Muscle layer of duodenum (tissue), 2 donors: ENCODE data around the gene DNMT3A.

Experiments used
- H3K27ac ChIP-seq: one replicate; pipeline ENCODE4 v1.7.0; 2013; ENCODE audit warnings: mild to moderate bottlenecking, low read length
- H3K27me3 ChIP-seq: one replicate; pipeline ENCODE4 v1.7.0; 2013; ENCODE audit warnings: low read depth, mild to moderate bottlenecking, control low read depth, low read length
- H3K36me3 ChIP-seq, 2 donors: one replicate each; pipeline ENCODE4 v1.7.0; 2013; ENCODE audit warnings: low read length in 2 of 2, control low read depth in 1 of 2, mild to moderate bottlenecking in 1 of 2; ENCODE audit not compliant: insufficient read depth in 2 of 2, control insufficient read depth in 1 of 2
- H3K4me1 ChIP-seq, 2 donors: one replicate each; pipeline ENCODE4 v1.7.0; 2013; ENCODE audit warnings: low read length in 2 of 2, mild to moderate bottlenecking in 2 of 2, control low read depth in 1 of 2, moderate library complexity in 1 of 2; ENCODE audit not compliant: insufficient read depth in 2 of 2, control insufficient read depth in 1 of 2
- H3K4me3 ChIP-seq, 2 donors: one replicate each; pipeline ENCODE4 v1.7.0; 2013; ENCODE audit warnings: low read length in 2 of 2, low read depth in 1 of 2, mild to moderate bottlenecking in 1 of 2
- H3K9me3 ChIP-seq, 2 donors: one replicate each; pipeline ENCODE4 v1.7.0; 2013; ENCODE audit warnings: low read length in 2 of 2, control low read depth in 1 of 2, mild to moderate bottlenecking in 1 of 2; ENCODE audit not compliant: control insufficient read depth in 1 of 2
- donor health status: healthy.

The DNMT3A gene

DNA sequence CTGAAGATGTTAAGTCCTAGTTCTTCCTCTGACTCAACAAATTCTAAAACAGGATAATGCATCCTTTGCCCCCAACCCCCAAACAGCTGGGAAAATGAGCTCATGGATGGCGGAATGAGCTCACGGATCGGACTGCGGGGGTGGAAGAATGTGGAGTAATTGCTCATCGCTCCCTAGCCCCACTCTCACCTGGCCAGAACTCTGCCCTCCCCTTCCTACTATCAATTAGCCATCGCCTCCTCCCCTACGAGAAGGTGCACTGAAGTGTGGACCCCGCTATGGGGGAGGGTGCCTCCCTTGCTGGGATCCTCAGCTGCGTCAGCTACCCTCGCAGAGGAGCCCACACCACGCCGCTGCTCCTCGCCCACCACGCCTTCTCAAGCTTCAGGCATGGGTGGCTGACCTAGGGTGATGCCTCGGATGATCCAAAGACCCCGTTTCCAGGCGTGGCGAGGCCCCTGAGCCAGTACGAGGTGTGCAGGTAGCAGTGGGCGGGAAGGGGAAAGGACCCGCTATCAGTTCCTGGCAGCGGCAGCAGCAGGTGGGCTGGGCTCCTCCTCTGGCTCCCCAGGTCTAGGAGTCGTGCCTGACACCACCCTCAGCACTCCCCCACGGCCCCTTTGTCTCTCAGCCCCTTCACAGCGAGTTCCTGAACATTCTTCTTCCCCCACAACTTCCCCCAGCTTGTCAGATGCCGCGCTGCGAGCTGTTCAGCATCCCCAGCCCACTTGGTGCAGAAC is 91.2 kb downstream of the DNMT3A start:
- peaks cover 31 to 35% of the 10 kb centered on the region in 2 donors for H3K36me3 ChIP-seq
- peaks cover 0 to 16% of the 10 kb centered on the region in 2 donors for H3K4me1 ChIP-seq
- no peaks in the 10 kb centered on the region for H3K27me3 ChIP-seq
- H3K4me3 ChIP-seq, result no peak overlapping the region
- H3K27ac ChIP-seq, result no peak overlapping the region
- no peaks in the 10 kb centered on the region for H3K9me3 ChIP-seq

DNA sequence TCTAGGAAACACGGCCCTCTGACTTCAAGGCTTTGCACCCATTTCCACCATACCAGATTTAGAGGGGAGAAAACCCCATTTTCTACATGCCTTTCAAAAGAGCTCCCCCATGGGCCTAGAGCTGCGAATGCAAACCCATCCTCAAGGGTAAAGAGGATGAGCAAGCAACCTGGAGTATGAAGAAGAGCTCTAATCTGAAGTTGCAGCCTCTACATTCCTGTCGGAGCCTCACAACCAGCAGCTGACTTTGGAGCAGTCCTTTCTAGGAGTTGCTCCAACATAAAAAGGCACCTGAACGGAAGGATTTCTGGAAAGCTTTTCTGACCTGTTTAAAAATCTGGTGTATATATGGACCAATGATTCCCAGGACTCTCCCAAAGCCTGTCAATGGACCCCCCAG is 91.9 kb downstream of the DNMT3A start:
- Histone ChIP-seq H3K9me3 (no peaks in the 10 kb centered on the region), H3K27me3 (no peaks in the 10 kb centered on the region), H3K4me1 (peaks cover 0 to 16% of the 10 kb centered on the region in 2 donors), H3K4me3 (no peak overlapping the region), H3K27ac (no peak overlapping the region), H3K36me3 (peaks cover 31 to 37% of the 10 kb centered on the region in 2 donors)

DNA sequence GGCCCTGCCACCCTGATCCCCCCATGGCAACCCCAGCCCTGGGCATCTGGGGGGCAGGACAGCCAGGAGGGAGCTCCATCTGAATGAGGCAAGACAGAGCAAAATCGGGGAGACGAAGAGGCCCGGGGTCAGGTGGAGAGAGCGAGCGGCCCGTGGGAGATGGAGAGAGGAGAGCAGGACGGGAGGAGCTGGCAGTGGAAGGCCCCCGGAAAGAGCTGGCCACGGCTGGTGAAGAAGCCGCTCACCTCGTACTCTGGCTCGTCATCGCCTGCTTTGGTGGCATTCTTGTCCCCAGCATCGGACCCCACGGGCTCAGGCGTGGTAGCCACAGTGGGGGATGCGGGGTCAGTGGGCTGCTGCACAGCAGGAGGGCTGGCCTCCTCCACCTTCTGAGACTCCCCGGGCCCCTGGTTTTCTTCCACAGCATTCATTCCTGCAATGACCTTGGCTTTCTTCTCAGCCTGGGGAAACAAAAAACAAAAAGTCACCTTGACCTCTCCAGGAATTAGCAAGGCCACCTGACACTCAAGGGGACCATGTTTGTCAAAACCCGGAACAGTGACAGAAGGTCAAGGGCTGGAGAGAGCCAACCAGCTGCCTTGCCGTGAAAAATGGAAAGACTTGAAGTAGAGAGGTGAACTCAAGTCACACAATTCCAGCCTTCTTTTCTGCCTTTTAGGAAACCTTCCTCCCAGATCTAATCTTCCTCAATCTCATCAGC is 93.8 kb downstream of the DNMT3A start:
- Histone ChIP-seq H3K27me3 (no peaks in the 10 kb centered on the region), H3K36me3 (peaks cover 35 to 52% of the 10 kb centered on the region in 2 donors), H3K4me3 (no peak overlapping the region), H3K9me3 (no peaks in the 10 kb centered on the region), H3K27ac (no peak overlapping the region), H3K4me1 (peaks cover 0 to 12% of the 10 kb centered on the region in 2 donors)

DNA sequence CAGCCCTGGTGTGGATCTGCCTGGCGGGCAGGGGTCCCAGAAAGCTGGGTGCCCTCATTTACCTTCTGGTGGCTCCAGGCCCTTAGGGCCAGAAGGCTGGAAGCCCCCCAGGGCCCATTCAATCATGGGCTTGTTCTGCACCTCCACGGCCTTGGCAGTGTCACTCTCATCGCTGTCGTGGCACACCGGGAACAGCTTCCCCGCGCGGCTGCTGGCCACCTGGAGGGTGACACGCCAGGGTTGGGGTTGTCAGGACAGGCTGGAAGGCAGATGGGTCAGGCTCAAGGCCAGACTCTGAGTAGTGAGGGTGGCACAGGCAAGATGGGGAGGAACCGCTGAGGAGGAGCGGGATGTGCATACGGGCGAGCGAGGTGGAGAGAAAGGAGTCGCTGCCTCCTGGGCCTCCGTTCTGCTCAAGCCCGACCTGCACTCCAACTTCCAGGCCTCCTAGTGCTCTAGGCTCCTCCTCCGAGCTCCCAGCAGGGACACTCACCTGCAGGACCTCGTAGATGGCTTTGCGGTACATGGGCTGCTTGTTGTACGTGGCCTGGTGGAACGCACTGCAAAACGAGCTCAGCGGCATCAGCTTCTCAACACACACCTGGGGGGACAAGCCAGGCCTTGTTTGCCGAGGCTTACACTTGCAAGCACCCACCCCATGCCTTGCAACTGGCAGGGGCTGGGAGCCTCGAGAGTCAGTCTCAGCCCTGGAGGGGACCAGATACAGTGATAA is 95.0 kb downstream of the DNMT3A start:
- Histone ChIP-seq H3K4me3 (no peak overlapping the region), H3K4me1 (peaks cover 0 to 6% of the 10 kb centered on the region in 2 donors), H3K9me3 (no peaks in the 10 kb centered on the region), H3K27ac (no peak overlapping the region), H3K36me3 (peaks cover 41 to 61% of the 10 kb centered on the region in 2 donors), H3K27me3 (no peaks in the 10 kb centered on the region)

GRCh38 chr2:25246001-25246400 is 95.7 kb downstream of the DNMT3A start:
- Histone ChIP-seq H3K36me3 (peaks cover 48 to 69% of the 10 kb centered on the region in 2 donors), H3K27me3 (no peaks in the 10 kb centered on the region), H3K4me3 (no peak overlapping the region), H3K27ac (no peak overlapping the region), H3K4me1 (no peaks in the 10 kb centered on the region), H3K9me3 (no peaks in the 10 kb centered on the region)

DNA sequence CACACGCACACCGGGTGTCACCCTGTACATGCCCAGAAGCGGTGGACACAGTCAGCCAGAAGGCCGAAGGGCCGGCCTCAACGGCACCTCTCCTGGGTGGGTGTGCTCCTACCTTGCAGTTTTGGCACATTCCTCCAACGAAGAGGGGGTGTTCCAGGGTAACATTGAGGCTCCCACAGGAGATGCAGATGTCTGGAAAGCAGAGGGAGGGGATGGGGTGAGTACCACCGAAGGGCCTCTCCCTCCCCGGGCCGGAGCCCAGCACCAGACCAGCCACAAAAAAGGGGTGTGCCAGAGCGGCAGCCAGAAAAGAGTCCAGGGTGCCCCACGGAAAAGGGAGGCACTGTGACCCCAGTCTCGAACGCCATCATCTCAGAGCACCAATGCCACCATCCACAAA is 96.6 kb downstream of the DNMT3A start:
- Histone ChIP-seq H3K4me1 (no peaks in the 10 kb centered on the region), H3K36me3 (peaks cover 57 to 75% of the 10 kb centered on the region in 2 donors), H3K27ac (no peak overlapping the region), H3K27me3 (no peaks in the 10 kb centered on the region), H3K4me3 (no peak overlapping the region), H3K9me3 (no peaks in the 10 kb centered on the region)

DNA sequence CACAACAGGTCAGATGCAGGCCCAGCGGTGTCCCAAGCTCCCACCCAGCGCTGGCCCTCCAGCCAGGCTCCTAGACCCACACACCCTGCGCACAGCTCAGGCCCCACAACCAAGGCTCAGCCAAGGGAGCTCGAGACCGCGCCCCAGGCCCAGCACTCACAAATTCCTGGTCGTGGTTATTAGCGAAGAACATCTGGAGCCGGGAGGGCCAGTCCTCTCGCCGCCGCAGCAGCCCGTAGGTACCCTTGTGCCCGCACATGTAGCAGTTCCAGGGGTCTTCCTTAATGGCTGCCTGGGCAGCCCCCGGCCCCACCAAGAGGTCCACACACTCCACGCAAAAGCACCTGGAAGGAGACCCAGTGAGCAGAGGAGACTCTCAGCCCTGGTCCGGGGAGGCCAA is 97.7 kb downstream of the DNMT3A start:
- Histone ChIP-seq H3K36me3 (peaks cover 68 to 86% of the 10 kb centered on the region in 2 donors), H3K27ac (no peak overlapping the region), H3K4me3 (no peak overlapping the region), H3K27me3 (no peaks in the 10 kb centered on the region), H3K4me1 (no peaks in the 10 kb centered on the region), H3K9me3 (no peaks in the 10 kb centered on the region)

DNA sequence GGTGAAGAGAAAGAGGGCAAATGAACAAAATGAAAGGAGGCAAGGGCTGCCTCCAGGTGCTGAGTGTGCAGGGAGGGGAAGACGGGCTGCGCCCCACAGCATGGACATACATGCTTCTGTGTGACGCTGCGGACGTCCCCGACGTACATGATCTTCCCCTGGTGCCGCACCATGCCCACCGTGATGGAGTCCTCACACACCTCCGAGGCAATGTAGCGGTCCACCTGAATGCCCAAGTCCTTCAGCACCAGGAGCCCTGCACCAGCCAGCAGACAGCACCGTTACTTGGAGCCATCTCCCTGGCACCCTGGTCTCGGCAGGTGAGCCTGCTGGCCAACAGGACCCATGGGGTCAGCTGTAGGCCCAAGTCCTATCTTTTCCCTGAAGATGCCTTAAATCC is 100.3 kb downstream of the DNMT3A start:
- Histone ChIP-seq H3K27ac (no peak overlapping the region), H3K4me1 (no peaks in the 10 kb centered on the region), H3K9me3 (no peaks in the 10 kb centered on the region), H3K4me3 (no peak overlapping the region), H3K27me3 (no peaks in the 10 kb centered on the region), H3K36me3 (peaks cover 67 to 84% of the 10 kb centered on the region in 2 donors)

DNA sequence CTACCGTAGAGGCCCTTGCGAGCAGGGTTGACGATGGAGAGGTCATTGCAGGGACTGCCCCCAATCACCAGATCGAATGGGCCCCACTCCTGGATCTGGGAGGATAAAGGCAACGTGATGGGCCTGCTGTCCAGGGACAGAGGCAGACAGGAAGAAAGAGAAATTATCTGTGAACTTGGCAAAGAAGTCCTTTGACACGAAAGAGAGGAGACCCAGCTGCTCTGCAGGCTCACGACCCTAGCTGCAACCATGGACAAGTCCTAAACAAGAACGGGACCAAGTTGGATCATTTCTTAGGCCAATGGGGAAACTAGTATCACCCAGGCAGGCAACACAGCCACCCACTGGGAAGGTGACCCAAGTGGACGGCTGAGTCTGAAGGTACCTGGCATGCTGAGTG is 101.1 kb downstream of the DNMT3A start:
- Histone ChIP-seq H3K36me3 (peaks cover 64 to 81% of the 10 kb centered on the region in 2 donors), H3K4me1 (no peaks in the 10 kb centered on the region), H3K27ac (no peak overlapping the region), H3K9me3 (no peaks in the 10 kb centered on the region), H3K27me3 (no peaks in the 10 kb centered on the region), H3K4me3 (no peak overlapping the region)

GRCh38 chr2:25238920-25239319 is 102.8 kb downstream of the DNMT3A start:
- Histone ChIP-seq H3K4me3 (no peak overlapping the region), H3K9me3 (no peaks in the 10 kb centered on the region), H3K36me3 (peaks cover 66 to 80% of the 10 kb centered on the region in 2 donors), H3K4me1 (no peaks in the 10 kb centered on the region), H3K27ac (no peak overlapping the region), H3K27me3 (no peaks in the 10 kb centered on the region)

DNA sequence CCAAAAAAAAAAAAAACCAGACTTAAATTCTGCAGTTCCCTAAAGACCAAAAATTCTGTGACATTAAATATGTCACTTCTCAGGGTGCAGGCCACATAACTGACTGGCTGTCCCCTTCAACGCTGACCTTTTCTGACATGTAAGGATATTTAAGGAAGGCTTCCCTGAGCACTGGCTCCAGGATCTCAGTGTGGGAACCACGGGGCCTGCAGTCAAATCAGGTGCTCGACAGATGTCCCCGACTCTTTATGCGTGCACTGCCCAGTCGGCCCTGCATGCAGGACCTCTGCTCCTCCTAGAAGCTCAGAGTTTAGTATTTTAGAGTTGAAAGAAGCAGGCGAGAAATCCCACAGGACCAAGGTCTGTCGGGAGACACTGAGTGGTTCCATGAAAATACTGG is 104.0 kb downstream of the DNMT3A start:
- Histone ChIP-seq H3K27me3 (no peaks in the 10 kb centered on the region), H3K27ac (no peak overlapping the region), H3K4me1 (no peaks in the 10 kb centered on the region), H3K9me3 (no peaks in the 10 kb centered on the region), H3K36me3 (peaks cover 66 to 79% of the 10 kb centered on the region in 2 donors), H3K4me3 (no peak overlapping the region)
